ENCODE data around the gene RNF7. TPM values are rescaled to one million over a fixed set of nuclear protein-coding genes. Genes with fewer than 3 reads are reported as not detected.

The RNF7 gene
- total and polyA plus RNA-seq, 9 of the 15 experiments (the other 6 are each of a cell fraction or from before 2014, with no cell fraction given): 38.8 to 133 (median 80.5) TPM

GRCh38 chr3:141777957-141778813 lies 40.1 kb downstream of the RNF7 start:
- ATAC-seq (peak; percentile 29), FAIRE-seq (no peak), DNase-seq (ENCODE audit: extremely low read depth in 1 of 4, low spot score in 3 of 4) (no peak)
- Histone ChIP-seq H3K79me2 (ENCODE audit: control insufficient read depth, insufficient read depth, low read length) (no peaks in the 10 kb centered on the region), H3K4me1 (replicated peaks in 1 of 2; ENCODE audit: control insufficient read depth in 2 of 2, insufficient read depth in 2 of 2, low read length in 2 of 2) (peaks cover 0 to 6% of the 10 kb centered on the region in 2 experiments; a peak in 1 of 5 replicates), H3K9me1 (ENCODE audit: control insufficient read depth, insufficient read depth, low read length) (no peaks in the 10 kb centered on the region), H3K36me3 (ENCODE audit: control insufficient read depth, insufficient read depth, low read length) (no peaks in the 10 kb centered on the region), H3K27me3 (ENCODE audit: control insufficient read depth in 2 of 2, insufficient read depth in 2 of 2, low read length in 2 of 2) (no peaks in the 10 kb centered on the region), H2AFZ (ENCODE audit: low read depth, low read length) (0 out of 2 replicates have a peak overlapping the region, but pooled peaks have one; percentile 21), H3K27ac (ENCODE audit: extremely low read depth, low read depth, low read length) (no peak overlapping the region), H3K9ac (ENCODE audit: insufficient read depth in 1 of 2, low read depth in 2 of 2, low read length in 2 of 2) (peak overlapping the region in 1 of 2 experiments; percentile 6; a peak in 1 of 4 replicates), H3K4me3 (no peak overlapping the region), H3K4me2 (ENCODE audit: insufficient read depth, low read length) (no peak overlapping the region), H3K9me3 (replicated peaks; ENCODE audit: control insufficient read depth, insufficient read depth, low read depth, low read length) (no peaks in the 10 kb centered on the region), H4K20me1 (replicated peaks; ENCODE audit: control insufficient read depth, insufficient read depth, low read length) (no peaks in the 10 kb centered on the region)
- in situ Hi-C loops (cut with MboI) (no loop called here), intact Hi-C loops (cut with micrococcal nuclease) (no loop called here)
- 55% methylated on average over 32 of the region's 42 CpGs for WGBS (ENCODE audit: insufficient coverage, low coverage, missing lambda C conversion rate)
- TF ChIP-seq ATF7 (IDR thresholded peaks at IDR 0.05): no peak
- TF ChIP-seq SMARCC2 (IDR thresholded peaks at IDR 0.05; ENCODE audit: low read depth): no peak
- no peak for TF ChIP-seq HBP1 (CRISPR knock-in tag; IDR thresholded peaks at IDR 0.05)
- no peak for TF ChIP-seq ZNF133 (CRISPR knock-in tag; IDR thresholded peaks at IDR 0.05)
- no peak for TF ChIP-seq HLTF (IDR thresholded peaks at IDR 0.05)
- TF ChIP-seq ZNF740 (CRISPR knock-in tag; IDR thresholded peaks at IDR 0.05): no peak
- no peak for TF ChIP-seq ZNF740 (tag; IDR thresholded peaks at IDR 0.05)
- no peak for TF ChIP-seq ZNF445 (CRISPR knock-in tag; IDR thresholded peaks at IDR 0.05; ENCODE audit: low read depth)
- TF ChIP-seq KDM1A (IDR thresholded peaks at IDR 0.05): no peak
- no peak for TF ChIP-seq CREB3L1 (IDR thresholded peaks at IDR 0.05; ENCODE audit: borderline replicate concordance, low read depth)
- TF ChIP-seq ZNF592 (IDR thresholded peaks at IDR 0.05): no peak
- ChIA-PET POLR2A (interaction anchor here (0.6 to 1.8 kb wide), 2 partner anchors 12 to 40 kb away, joined by 3 to 6 read pairs; no protein-coding TSS in a partner anchor), CTCF (ENCODE audit: low intra/inter-chr PET ratio) (no interaction called here)
- BruUV-seq (replicated peaks): no TSS peak

All from K562 (cell line).